ENCODE data around the gene ARHGAP18. TPM values are rescaled to one million over a fixed set of nuclear protein-coding genes. Genes with fewer than 3 reads are reported as not detected.

Gene ARHGAP18
- total RNA-seq, 2 donors from 2014 or later: 7.1 to 11.2 TPM

- H3K27me3 ChIP-seq: no peaks in the 10 kb centered on the region
- no peak for TF ChIP-seq CTCF (IDR thresholded peaks at IDR 0.05)
- H3K4me1 ChIP-seq: no peaks in the 10 kb centered on the region
- DNase-seq (ENCODE audit: low spot score): no peak
- no peak overlapping the region for H3K4me3 ChIP-seq
- no peak overlapping the region for H3K27ac ChIP-seq
- H3K36me3 ChIP-seq: no peaks in the 10 kb centered on the region
- no peaks in the 10 kb centered on the region for H3K9me3 ChIP-seq
Observed at GRCh38 chr6:129623008-129623732, 86.8 kb downstream of the ARHGAP18 start.

- no peak for DNase-seq (ENCODE audit: low spot score)
- H3K27ac ChIP-seq: no peak overlapping the region
- H3K4me1 ChIP-seq: no peaks in the 10 kb centered on the region
- H3K27me3 ChIP-seq: no peaks in the 10 kb centered on the region
- TF ChIP-seq CTCF (IDR thresholded peaks at IDR 0.05): peak in 1 of 2 donors; percentile 39
- H3K36me3 ChIP-seq: no peaks in the 10 kb centered on the region
- no peaks in the 10 kb centered on the region for H3K9me3 ChIP-seq
- no peak overlapping the region for H3K4me3 ChIP-seq
Observed at GRCh38 chr6:129621252-129621651, 88.7 kb downstream of the ARHGAP18 start.

DNA sequence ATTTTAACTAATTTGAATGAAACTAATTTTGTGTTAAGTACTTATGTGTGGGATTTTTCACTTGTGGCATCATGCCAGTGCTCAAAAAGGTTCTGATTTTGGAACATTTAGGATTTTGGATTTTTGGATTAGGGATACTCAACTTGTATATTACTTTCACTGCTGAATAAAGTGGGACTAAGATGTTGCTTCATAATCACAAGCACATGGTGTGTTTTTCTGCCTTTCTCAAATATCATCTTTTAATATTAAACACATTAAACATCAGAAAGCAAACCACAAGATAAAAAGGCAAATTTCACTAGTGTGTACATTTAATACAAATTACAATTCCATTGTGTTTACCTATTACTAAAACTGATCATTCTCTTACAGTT is 89.8 kb downstream of the ARHGAP18 start:
- no peak for DNase-seq (ENCODE audit: low spot score)
- TF ChIP-seq CTCF (IDR thresholded peaks at IDR 0.05): no peak
- no peaks in the 10 kb centered on the region for H3K36me3 ChIP-seq
- no peaks in the 10 kb centered on the region for H3K4me1 ChIP-seq
- H3K4me3 ChIP-seq: no peak overlapping the region
- no peaks in the 10 kb centered on the region for H3K27me3 ChIP-seq
- no peak overlapping the region for H3K27ac ChIP-seq
- H3K9me3 ChIP-seq: no peaks in the 10 kb centered on the region

GRCh38 chr6:129619579-129620233 is 90.3 kb downstream of the ARHGAP18 start:
- Histone ChIP-seq H3K27ac (no peak overlapping the region), H3K27me3 (no peaks in the 10 kb centered on the region), H3K4me3 (no peak overlapping the region), H3K9me3 (no peaks in the 10 kb centered on the region), H3K36me3 (no peaks in the 10 kb centered on the region), H3K4me1 (no peaks in the 10 kb centered on the region)
- TF ChIP-seq CTCF (IDR thresholded peaks at IDR 0.05): no peak
- no peak for DNase-seq (ENCODE audit: low spot score)

DNA sequence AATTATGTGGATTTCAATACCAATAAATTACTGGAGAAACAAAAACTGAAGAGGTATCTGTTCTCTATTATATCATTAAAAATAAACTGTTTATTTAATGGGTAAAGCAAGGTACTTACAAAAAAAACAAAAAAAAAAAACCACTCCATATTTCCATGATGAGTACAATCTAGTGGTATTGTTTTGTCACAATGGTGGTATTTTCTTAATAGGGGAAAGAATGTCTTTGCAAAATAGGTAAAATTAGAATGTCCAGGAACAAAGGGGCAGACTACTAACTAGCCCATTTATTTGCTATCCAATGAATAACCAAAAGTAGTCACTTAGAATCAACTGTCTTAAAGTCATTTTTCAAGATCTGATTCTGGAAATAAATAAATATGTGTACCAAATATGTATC is 92.0 kb downstream of the ARHGAP18 start:
- Histone ChIP-seq H3K27me3 (no peaks in the 10 kb centered on the region), H3K27ac (no peak overlapping the region), H3K9me3 (no peaks in the 10 kb centered on the region), H3K4me3 (no peak overlapping the region), H3K36me3 (no peaks in the 10 kb centered on the region), H3K4me1 (no peaks in the 10 kb centered on the region)
- no peak for DNase-seq (ENCODE audit: low spot score)
- no peak for TF ChIP-seq CTCF (IDR thresholded peaks at IDR 0.05)

Data from right atrium auricular region (tissue), 2 donors.